ENCODE data around the gene TMEM247. TPM values are rescaled to one million over a fixed set of nuclear protein-coding genes. Genes with fewer than 3 reads are reported as not detected.

Gene TMEM247
- total RNA-seq, 2 donors from 2014 or later, result not detected

DNA sequence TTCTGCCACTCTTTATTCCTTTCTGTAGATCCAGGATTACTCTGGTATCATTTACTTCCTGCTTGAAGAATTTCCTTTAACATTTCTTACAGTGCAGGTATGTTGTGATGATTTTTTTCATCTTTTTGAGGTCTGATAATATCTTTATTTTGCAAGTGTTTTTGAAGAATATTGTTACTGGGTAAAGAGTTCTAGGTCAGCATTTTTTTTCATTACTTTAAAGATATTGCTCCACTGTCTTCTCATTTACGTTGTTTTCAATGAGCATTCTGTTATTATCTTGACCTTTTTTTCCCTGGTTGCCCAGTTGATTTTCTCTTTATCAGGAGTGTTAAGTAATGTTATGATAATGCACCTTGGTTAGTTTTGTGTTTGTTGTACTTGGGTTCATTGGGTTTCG is 31.7 kb upstream of the TMEM247 start:
- H3K36me3 ChIP-seq (ENCODE audit: control insufficient read depth, insufficient read depth, low read length), result no peaks in the 10 kb centered on the region
- Mint-ChIP-seq H3K4me3 (no peak overlapping the region), H3K27me3 (ENCODE audit: insufficient read depth) (no peaks in the 10 kb centered on the region), H3K9me3 (no peaks in the 10 kb centered on the region), H3K27ac (no peak overlapping the region), H3K4me1 (no peaks in the 10 kb centered on the region), H3K36me3 (ENCODE audit: low read depth) (no peaks in the 10 kb centered on the region)
- H3K27ac ChIP-seq (ENCODE audit: low read depth, low read length), result no peak overlapping the region
- 100% methylated on average over 2 of the region's 2 CpGs; no CpG with 5 or more reads in 1 of the 2 experiments for WGBS, 2 experiments (ENCODE audit: insufficient coverage in 1 of 2, insufficient read length in 1 of 2)
- no peak for TF ChIP-seq CTCF (conservative IDR thresholded peaks at IDR 0.05)
- no peaks in the 10 kb centered on the region for H3K4me1 ChIP-seq (ENCODE audit: control insufficient read depth, insufficient read depth, low read length)
- H3K9me3 ChIP-seq (ENCODE audit: control insufficient read depth, low read length), result no peaks in the 10 kb centered on the region
- H3K27me3 ChIP-seq (ENCODE audit: control insufficient read depth, insufficient read depth, low read length, poor library complexity, severe bottlenecking), result no peaks in the 10 kb centered on the region
- H3K4me3 ChIP-seq (ENCODE audit: low read length), result no peak overlapping the region
- DNase-seq, result no peak
- H3K9ac ChIP-seq (ENCODE audit: extremely low read depth, low read length, poor library complexity, severe bottlenecking), result no peak overlapping the region

DNA sequence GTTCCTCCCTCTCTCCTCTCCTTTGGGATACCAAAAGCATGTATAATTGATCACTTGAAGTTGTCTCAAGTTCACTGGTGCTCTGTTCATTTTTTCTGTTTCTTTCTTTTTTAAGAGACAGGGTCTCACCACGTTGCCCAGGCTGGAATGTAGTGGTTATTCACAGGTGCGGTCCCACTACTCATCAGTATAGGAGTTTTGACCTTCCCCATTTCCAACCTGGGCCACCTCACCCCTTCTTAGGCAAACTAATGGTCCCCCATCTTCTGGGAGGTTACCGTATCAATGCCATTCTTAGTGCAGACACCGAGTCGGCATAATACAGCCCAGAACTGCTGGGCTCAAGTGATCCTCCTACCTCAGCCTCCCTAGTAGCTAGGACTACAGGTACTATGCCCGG is 31.3 kb upstream of the TMEM247 start:
- H3K27me3 ChIP-seq (ENCODE audit: control insufficient read depth, insufficient read depth, low read length, poor library complexity, severe bottlenecking), result no peaks in the 10 kb centered on the region
- Mint-ChIP-seq H3K4me3 (no peak overlapping the region), H3K27me3 (ENCODE audit: insufficient read depth) (no peaks in the 10 kb centered on the region), H3K9me3 (no peaks in the 10 kb centered on the region), H3K36me3 (ENCODE audit: low read depth) (no peaks in the 10 kb centered on the region), H3K27ac (no peak overlapping the region), H3K4me1 (no peaks in the 10 kb centered on the region)
- no peak for TF ChIP-seq CTCF (conservative IDR thresholded peaks at IDR 0.05)
- no peaks in the 10 kb centered on the region for H3K4me1 ChIP-seq (ENCODE audit: control insufficient read depth, insufficient read depth, low read length)
- no peaks in the 10 kb centered on the region for H3K36me3 ChIP-seq (ENCODE audit: control insufficient read depth, insufficient read depth, low read length)
- no peak overlapping the region for H3K27ac ChIP-seq (ENCODE audit: low read depth, low read length)
- no peaks in the 10 kb centered on the region for H3K9me3 ChIP-seq (ENCODE audit: control insufficient read depth, low read length)
- no peak for DNase-seq
- no peak overlapping the region for H3K9ac ChIP-seq (ENCODE audit: extremely low read depth, low read length, poor library complexity, severe bottlenecking)
- WGBS, 2 experiments (ENCODE audit: insufficient coverage in 1 of 2, insufficient read length in 1 of 2), result 91 to 94% methylated on average over 5 to 6 of the region's 6 CpGs
- no peak overlapping the region for H3K4me3 ChIP-seq (ENCODE audit: low read length)

DNA sequence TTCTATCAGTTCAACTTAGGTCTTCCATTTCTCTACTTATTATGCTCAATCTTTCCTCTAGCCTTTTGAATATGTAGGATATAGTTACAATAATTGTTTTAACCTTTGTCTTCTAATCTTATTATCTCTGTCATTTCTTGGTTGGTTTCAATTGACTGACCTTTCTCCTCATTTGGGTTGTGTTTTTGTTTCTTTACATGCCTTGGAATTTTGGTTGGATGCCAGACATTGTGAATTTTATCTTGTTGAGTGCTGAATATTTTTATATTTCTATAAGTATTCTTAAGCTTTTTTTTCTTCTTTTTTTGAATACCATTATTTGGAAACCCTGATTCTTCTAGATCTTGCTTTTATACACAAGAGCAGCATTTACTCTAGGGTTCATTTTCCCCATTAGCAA is 30.7 kb upstream of the TMEM247 start:
- H3K27me3 Mint-ChIP-seq (ENCODE audit: insufficient read depth), result no peaks in the 10 kb centered on the region
- Histone ChIP-seq H3K9ac (ENCODE audit: extremely low read depth, low read length, poor library complexity, severe bottlenecking) (no peak overlapping the region), H3K27ac (ENCODE audit: low read depth, low read length) (no peak overlapping the region), H3K27me3 (ENCODE audit: control insufficient read depth, insufficient read depth, low read length, poor library complexity, severe bottlenecking) (no peaks in the 10 kb centered on the region), H3K4me1 (ENCODE audit: control insufficient read depth, insufficient read depth, low read length) (no peaks in the 10 kb centered on the region), H3K9me3 (ENCODE audit: control insufficient read depth, low read length) (no peaks in the 10 kb centered on the region), H3K36me3 (ENCODE audit: control insufficient read depth, insufficient read depth, low read length) (no peaks in the 10 kb centered on the region), H3K4me3 (ENCODE audit: low read length) (no peak overlapping the region)
- TF ChIP-seq CTCF (conservative IDR thresholded peaks at IDR 0.05), result no peak
- DNase-seq, result no peak
- no peaks in the 10 kb centered on the region for H3K36me3 Mint-ChIP-seq (ENCODE audit: low read depth)
- no peak overlapping the region for H3K27ac Mint-ChIP-seq
- H3K9me3 Mint-ChIP-seq, result no peaks in the 10 kb centered on the region
- H3K4me3 Mint-ChIP-seq, result no peak overlapping the region
- no peaks in the 10 kb centered on the region for H3K4me1 Mint-ChIP-seq
